ENCODE data around the gene TRIM64.
"Not testable (repeated sequence)": the region's sequence is repeated elsewhere in the genome, so short reads cannot be mapped to it uniquely, and the experiment has no call there.

TRIM64 gene, protein sequence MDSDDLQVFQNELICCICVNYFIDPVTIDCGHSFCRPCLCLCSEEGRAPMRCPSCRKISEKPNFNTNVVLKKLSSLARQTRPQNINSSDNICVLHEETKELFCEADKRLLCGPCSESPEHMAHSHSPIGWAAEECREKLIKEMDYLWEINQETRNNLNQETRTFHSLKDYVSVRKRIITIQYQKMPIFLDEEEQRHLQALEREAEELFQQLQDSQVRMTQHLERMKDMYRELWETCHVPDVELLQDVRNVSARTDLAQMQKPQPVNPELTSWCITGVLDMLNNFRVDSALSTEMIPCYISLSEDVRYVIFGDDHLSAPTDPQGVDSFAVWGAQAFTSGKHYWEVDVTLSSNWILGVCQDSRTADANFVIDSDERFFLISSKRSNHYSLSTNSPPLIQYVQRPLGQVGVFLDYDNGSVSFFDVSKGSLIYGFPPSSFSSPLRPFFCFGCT

DNA sequence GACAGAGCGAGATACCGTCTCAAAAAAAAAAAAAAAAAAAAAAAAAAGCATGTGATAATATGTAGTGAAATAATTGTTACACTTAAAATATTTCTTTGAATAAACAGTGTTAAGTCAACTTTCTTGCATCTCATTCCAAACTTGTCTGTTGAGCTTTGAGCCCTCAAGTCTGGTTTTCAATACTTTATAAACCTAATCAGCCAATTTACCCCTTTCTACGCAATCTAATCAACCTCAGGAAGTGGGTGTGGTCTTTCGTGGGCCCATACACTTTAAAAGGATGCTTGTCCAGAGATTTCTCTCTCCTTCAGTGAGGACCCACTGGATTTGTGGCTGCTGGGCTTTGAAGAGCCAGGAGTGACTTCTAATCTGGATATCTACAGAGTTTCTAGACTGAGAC, at the start of gene TRIM64:
Gene TRIM64 (plus strand): TSS at position 301 of the 400 bp plus-strand sequence. CDS start 2,467 bp downstream, outside the sequence.
- DNase-seq: not testable (repeated sequence)

DNA sequence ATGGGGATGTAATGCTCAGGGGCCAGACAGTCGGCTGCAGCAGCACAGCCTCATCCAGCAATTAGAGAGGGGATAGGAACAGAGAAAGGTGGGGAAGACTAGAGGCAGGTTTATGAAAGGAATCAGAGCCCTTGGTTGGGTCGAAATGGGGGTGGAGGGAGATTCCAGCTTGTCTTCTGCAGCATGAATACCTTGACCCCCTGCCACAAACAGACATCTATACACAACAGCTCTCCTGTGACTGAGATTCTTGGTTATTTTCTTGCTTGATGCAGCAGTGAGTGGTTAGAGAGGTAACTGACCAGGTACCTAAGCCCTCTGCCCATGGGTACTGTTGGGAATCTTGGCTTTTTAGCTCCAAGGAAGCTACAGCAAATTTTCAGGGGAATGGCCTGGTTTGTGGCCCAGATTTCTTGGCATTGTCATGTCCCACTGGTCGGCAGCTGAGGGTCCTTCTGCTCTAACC, 43.6 kb upstream of the TRIM64 start, which contains the start of gene TRIM49D1:
Gene TRIM49D1 (minus strand): TSS at position 51 of the 466 bp plus-strand sequence. CDS start 4,535 bp downstream, outside the sequence.
- DNase-seq: no peak

DNA sequence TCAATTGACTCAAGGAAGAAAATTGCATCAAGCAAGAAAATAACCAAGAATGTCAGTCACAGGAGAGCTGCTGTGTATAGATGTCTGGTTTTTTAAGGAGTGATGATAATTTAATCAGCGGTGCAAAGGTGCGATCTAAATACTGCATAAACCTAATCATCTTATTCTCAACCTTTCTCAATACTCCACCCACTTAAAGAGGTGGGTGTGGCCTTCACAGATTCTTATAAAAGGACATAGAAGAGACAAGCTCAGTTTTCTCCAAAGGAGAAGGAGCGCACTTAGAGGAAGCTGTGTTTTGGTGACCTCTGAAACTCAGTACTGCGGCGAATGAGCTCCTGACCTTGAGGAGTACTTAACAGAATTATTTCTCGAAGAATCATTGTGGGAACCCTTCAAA, 42.1 kb upstream of the TRIM64 start, which contains the start of gene TRIM49D2:
Gene TRIM49D2 (plus strand): TSS at position 301 of the 400 bp plus-strand sequence. CDS start 2,698 bp downstream, outside the sequence.
- DNase-seq: not testable (repeated sequence)

DNA sequence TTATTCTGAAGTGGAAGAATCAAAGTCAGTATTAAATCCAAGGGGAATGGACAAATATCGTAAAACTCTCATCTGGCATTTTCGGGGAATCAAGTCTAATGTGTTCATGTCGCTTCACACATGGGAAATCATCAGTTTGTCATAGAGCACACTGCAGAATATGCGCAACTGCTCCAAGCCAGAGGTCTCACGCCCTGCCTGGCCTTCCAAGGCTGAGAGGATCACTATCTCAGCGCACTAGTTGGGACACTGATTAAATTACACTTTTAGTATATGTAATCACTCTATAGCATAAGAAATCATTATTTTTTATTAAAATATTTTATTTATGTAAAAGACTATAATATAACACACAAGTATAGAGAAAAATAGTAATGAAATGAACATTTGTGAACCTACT, 5.0 kb upstream of the TRIM64 start:
- DNase-seq: not testable (repeated sequence)
